AG09319 (cell line): ENCODE measurements around the gene HYCC1.

ENCODE experiments used
- DNase-seq: peaks from one replicate; pipeline ENCODE4 v3.0.0-alpha.2; 2010; ENCODE audit warnings: low read depth; ENCODE audit errors: extremely low read depth
- TF ChIP-seq, protein P1 (sequence below): IDR thresholded peaks from 2 replicates; pipeline ENCODE4 v1.5.1; 2011; ENCODE audit warnings: low read depth, mild to moderate bottlenecking, inconsistent platforms, low read length, moderate library complexity

Gene HYCC1

DNA sequence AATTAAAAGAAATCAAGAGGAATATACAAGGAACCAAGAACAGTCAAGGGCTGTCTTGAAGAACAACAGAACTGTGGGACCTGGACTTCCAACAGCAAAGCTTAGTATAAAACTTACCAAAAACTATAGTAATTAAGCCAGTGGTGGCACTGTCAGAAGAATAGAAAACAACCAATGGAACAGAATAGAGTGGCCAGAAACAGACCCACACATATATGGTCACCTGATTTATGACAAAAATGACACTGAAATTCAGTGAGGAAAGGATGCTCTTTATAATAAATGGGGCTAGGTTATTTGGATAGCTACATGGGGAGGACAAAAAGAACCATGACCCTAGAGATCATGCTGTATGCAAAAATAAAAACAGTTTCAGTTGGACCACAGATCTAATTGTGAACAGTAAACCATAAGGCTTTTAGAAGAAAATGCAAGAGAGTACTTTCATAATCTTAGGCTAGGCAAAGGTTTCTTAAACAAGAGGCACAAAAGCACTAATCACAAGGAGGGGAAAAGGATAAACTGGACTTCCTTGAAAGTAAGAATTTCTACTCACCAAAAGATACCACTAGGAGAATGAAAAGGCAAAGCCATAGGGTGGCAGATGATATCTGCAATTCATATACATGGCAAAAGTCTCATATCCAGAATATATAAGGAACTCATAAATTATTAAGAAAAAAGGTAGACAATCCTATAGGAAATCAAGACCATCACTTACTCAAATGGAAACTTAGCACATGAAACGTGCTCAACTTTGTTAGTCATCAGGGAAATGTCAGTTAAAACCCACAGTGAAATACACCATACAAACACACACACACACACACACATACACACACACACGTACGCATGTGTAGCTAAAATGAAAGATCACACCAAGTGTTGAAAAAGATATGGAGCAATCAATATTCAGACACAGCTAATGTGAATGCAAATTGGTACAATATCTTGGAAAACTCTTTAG lies 20.8 kb downstream of the HYCC1 start:
- TF ChIP-seq, protein P1, sequence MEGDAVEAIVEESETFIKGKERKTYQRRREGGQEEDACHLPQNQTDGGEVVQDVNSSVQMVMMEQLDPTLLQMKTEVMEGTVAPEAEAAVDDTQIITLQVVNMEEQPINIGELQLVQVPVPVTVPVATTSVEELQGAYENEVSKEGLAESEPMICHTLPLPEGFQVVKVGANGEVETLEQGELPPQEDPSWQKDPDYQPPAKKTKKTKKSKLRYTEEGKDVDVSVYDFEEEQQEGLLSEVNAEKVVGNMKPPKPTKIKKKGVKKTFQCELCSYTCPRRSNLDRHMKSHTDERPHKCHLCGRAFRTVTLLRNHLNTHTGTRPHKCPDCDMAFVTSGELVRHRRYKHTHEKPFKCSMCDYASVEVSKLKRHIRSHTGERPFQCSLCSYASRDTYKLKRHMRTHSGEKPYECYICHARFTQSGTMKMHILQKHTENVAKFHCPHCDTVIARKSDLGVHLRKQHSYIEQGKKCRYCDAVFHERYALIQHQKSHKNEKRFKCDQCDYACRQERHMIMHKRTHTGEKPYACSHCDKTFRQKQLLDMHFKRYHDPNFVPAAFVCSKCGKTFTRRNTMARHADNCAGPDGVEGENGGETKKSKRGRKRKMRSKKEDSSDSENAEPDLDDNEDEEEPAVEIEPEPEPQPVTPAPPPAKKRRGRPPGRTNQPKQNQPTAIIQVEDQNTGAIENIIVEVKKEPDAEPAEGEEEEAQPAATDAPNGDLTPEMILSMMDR: no peak
- no peak for DNase-seq

DNA sequence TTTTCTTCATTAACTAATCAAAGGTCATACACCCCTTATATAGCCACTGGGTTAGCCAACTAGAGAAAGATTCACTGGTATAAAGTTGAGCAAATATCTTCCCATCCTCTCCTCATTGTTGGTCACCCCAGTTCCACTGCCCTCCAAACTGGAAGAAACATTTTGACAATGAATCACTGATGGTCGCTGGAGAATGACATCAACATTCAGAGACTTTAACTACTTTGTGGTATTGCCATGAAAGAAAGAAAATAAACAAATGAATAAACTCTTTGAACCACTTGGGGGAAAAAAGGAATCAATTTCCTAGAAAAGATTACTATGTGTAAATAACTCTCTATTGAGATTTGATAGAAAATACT lies 23.4 kb downstream of the HYCC1 start:
- no peak for DNase-seq
- TF ChIP-seq, protein P1: no peak

GRCh38 chr7:22989643-22990587 lies 24.0 kb downstream of the HYCC1 start:
- no peak for DNase-seq
- TF ChIP-seq, protein P1: no peak

- TF ChIP-seq, protein P1: no peak
- no peak for DNase-seq
Observed at GRCh38 chr7:22985436-22985835, 28.5 kb downstream of the HYCC1 start.

GRCh38 chr7:22983257-22983855 lies 30.6 kb downstream of the HYCC1 start:
- no peak for DNase-seq

DNA sequence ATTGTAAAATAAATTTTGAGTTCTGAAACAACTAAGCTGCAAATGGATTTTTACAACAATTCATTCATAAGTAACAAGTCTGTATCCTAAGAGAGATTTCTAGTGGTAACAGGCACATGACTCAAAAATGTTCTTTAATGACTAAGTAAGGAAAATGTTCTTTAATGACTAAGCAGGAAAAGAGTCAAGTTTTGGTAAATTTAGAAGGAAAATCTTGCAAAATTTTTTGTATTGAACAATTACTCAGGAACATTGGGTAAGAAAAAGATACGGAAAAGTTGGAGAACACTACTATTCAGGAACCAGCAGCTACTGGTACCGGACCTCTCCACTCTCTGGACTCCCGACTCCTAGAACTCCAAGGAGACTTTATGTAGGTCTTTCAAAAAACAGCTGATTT lies 33.5 kb downstream of the HYCC1 start:
- TF ChIP-seq, protein P1: no peak

More at GRCh38 chr7:22983257-22983855, 30.6 kb downstream of the HYCC1 start:
- TF ChIP-seq, protein P1: no peak

More for the DNA sequence above, 33.5 kb downstream of the HYCC1 start:
- peak; percentile 27 for DNase-seq
